Measurements from ENCODE around the gene C16orf92.

The C16orf92 gene

DNA sequence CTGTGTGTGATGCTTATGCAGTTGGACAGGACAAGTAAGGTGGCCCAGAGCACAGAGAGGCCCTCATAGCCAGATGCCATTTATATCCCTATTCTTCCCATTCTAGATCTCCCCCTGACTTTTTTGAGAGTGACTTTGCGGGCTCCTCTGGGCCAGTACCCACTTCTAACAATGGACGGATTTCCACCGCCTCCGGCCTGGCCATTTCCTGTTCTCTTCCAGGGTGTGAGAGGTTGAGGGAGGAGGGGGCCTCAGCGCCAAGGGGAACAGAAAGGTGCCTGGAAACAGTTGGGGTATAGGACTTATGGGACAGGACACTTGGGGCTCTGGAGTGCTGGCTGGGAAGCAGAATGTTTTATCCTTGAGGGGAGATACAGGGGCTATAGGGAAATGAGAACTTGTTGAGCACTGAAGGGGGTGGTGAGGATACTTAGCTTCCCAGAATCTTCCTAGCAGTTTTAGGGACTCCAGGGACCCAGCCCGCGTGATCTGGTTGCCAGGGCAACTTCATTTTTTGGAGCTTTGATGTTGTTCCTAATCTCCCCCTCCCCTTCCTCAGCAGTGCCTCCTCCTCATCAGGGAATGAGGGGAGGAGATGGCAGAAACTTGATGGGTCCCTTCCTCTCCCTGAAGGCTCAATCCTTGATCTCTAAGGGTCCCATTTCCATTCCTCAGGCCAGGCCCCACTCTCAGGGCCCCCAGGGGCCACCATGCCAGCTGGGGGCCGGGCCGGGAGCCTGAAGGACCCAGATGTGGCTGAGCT lies 45.8 kb upstream of the C16orf92 start:
- in situ Hi-C loops (cut with HindIII; ENCODE audit: low sequenced_read_pairs) = no loop called here
- TF ChIP-seq, protein P1, sequence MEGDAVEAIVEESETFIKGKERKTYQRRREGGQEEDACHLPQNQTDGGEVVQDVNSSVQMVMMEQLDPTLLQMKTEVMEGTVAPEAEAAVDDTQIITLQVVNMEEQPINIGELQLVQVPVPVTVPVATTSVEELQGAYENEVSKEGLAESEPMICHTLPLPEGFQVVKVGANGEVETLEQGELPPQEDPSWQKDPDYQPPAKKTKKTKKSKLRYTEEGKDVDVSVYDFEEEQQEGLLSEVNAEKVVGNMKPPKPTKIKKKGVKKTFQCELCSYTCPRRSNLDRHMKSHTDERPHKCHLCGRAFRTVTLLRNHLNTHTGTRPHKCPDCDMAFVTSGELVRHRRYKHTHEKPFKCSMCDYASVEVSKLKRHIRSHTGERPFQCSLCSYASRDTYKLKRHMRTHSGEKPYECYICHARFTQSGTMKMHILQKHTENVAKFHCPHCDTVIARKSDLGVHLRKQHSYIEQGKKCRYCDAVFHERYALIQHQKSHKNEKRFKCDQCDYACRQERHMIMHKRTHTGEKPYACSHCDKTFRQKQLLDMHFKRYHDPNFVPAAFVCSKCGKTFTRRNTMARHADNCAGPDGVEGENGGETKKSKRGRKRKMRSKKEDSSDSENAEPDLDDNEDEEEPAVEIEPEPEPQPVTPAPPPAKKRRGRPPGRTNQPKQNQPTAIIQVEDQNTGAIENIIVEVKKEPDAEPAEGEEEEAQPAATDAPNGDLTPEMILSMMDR (IDR thresholded peaks at IDR 0.05; ENCODE audit: low read depth, low read length) = no peak
- DNase-seq (ENCODE audit: low read depth, low spot score) = no peak
- H3K4me3 ChIP-seq (ENCODE audit: low read depth, low read length) = no peak overlapping the region

DNA sequence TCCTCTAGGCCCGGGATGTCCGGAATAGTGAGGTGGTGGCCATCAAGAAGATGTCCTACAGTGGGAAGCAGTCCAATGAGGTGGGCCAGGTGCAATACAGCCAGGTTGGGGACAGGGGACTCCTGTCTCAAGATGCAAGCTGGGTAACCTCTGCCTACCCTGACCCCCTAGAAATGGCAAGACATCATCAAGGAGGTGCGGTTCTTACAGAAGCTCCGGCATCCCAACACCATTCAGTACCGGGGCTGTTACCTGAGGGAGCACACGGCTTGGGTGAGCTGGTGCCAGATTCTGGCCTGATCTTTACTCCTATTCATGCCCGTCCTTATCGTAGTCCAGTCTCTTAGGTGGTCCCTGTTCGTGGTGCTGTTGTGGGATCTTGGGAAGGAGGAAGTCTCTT lies 44.9 kb upstream of the C16orf92 start:
- no peak overlapping the region for H3K4me3 ChIP-seq (ENCODE audit: low read depth, low read length)
- TF ChIP-seq, protein P1 (IDR thresholded peaks at IDR 0.05; ENCODE audit: low read depth, low read length) = no peak
- in situ Hi-C loops (cut with HindIII; ENCODE audit: low sequenced_read_pairs) = no loop called here

DNA sequence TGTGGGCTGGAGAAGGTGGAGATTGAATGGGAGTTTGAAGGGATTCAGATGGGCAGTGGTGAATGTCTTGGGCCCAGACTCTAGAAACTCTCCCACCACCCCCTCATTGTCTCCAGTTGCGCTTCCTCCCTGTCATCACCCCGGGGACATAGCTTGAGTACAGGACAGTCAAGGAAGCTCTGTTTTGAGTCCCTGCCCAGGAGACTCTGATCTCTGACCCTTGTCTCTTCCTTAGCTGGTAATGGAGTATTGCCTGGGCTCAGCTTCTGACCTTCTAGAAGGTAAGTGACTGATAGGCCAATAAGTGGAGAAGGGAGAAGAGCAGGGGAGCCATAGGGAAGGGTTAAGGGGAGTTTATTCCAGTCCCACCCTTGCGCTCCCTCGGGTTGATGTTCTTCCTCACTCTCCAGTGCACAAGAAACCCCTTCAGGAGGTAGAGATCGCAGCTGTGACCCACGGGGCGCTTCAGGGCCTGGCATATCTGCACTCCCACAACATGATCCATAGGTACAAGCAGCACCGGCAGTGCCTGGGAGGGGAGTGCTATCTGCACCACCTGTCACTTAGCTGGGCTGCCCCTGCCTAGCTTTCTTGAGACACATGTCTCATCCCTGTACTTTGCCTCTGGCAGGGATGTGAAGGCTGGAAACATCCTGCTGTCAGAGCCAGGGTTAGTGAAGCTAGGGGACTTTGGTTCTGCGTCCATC lies 44.3 kb upstream of the C16orf92 start:
- in situ Hi-C loops (cut with HindIII; ENCODE audit: low sequenced_read_pairs) = no loop called here
- no peak for DNase-seq (ENCODE audit: low read depth, low spot score)
- TF ChIP-seq, protein P1 (IDR thresholded peaks at IDR 0.05; ENCODE audit: low read depth, low read length) = no peak
- no peak overlapping the region for H3K4me3 ChIP-seq (ENCODE audit: low read depth, low read length)

More for the DNA sequence above, 44.9 kb upstream of the C16orf92 start:
- DNase-seq (ENCODE audit: low read depth, low spot score) = no peak

DNA sequence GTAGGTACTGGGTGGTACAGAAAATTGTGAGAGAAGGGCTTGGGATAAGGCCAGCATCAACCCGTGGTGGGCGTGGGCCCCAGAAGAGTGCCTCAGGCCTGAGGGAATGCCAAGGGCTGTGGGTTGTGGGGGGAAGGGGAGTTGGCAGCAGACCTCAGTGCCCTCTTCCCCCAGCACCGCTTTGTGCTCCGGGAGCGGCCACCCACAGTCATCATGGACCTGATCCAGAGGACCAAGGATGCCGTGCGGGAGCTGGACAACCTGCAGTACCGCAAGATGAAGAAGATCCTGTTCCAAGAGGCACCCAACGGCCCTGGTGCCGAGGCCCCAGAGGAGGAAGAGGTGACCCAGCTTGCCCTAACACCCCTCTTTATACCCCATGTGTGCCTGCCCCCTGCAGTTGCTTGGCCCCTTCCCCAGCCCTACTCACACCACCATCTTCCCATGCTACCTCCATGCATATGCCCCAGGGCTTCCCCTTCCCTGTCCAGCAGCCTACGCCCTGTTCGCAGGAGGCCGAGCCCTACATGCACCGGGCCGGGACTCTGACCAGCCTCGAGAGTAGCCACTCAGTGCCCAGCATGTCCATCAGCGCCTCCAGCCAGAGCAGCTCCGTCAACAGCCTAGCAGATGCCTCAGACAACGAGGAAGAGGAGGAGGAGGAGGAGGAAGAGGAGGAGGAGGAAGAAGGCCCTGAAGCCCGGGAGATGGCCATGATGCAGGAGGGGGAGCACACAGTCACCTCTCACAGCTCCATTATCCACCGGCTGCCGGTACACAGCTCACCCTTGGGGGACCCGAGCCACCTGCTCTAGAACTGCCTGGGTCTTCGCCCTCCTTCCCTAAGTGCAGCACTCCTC lies 40.2 kb upstream of the C16orf92 start:
- TF ChIP-seq, protein P1 (IDR thresholded peaks at IDR 0.05; ENCODE audit: low read depth, low read length) = no peak
- in situ Hi-C loops (cut with HindIII; ENCODE audit: low sequenced_read_pairs) = no loop called here

DNA sequence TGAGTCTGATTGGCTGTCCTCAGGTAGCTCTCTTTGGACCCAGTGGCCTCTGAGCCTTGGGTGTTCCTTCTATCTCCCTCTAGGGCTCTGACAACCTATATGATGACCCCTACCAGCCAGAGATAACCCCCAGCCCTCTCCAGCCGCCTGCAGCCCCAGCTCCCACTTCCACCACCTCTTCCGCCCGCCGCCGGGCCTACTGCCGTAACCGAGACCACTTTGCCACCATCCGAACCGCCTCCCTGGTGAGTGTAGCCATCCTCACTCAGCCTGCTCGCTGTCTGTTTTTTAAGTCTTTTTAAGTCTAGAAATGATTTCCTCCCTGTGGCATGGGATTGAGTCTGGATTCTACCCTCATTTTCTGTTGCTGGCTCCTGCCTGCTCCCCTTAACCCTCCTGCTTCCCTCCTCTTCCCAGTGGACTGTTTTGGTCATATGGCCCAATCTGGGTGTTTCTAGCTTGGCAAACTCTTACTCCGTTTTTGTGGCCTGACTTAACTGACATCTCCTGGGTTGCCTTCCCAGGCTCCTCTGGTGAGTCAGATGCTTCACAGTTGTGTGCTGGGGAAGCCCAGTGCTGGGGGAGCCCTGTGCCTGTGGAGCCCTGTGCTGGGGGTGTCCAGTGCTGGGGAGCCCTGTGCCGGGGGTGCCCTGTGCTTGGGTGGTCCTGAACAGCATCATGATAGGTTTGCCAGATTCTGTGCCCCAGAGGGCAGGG lies 39.4 kb upstream of the C16orf92 start:
- TF ChIP-seq, protein P1 (IDR thresholded peaks at IDR 0.05; ENCODE audit: low read depth, low read length) = no peak
- DNase-seq (ENCODE audit: low read depth, low spot score) = no peak
- in situ Hi-C loops (cut with HindIII; ENCODE audit: low sequenced_read_pairs) = no loop called here
- no peak overlapping the region for H3K4me3 ChIP-seq (ENCODE audit: low read depth, low read length)

More for the DNA sequence above, 40.2 kb upstream of the C16orf92 start:
- no peak for DNase-seq (ENCODE audit: low read depth, low spot score)
- H3K4me3 ChIP-seq (ENCODE audit: low read depth, low read length) = no peak overlapping the region
